Activated naive CD4-positive, alpha-beta T cell treated with anti-CD3 and anti-CD28 coated beads, Interleukin-2, amount 10 ng/mL, durations not matched to agents 7 days and 5 days (primary cell): ENCODE measurements around the gene MUC4.
"Not testable (repeated sequence)": the region's sequence is repeated elsewhere in the genome, so short reads cannot be mapped to it uniquely, and the experiment has no call there.

ENCODE experiments used
- CTCF ChIA-PET: fragments of 350-600 bp; sonication (Branson Sonifier 250); formaldehyde crosslinking; loops from one replicate; lab custom pipeline; 2021; ENCODE audit warnings: antibody characterized with exemption; lab: Charles Lee
- DNase-seq: peaks from one replicate; pipeline ENCODE4 v3.0.0-alpha.2; 2020
- H3K27ac Mint-ChIP-seq: one replicate; pipeline ENCODE4 v1.8.0; 2021; ENCODE audit warnings: mild to moderate bottlenecking, moderate library complexity, mixed read lengths
- H3K27me3 Mint-ChIP-seq: one replicate; pipeline ENCODE4 v1.8.0; 2021; ENCODE audit warnings: mild to moderate bottlenecking, mixed read lengths
- H3K36me3 Mint-ChIP-seq: one replicate; pipeline ENCODE4 v1.8.0; 2021; ENCODE audit warnings: mixed read lengths
- H3K4me1 Mint-ChIP-seq: one replicate; pipeline ENCODE4 v1.8.0; 2021; ENCODE audit warnings: mixed read lengths
- H3K4me3 Mint-ChIP-seq: one replicate; pipeline ENCODE4 v1.8.0; 2021; ENCODE audit warnings: mild to moderate bottlenecking, moderate library complexity, mixed read lengths
- H3K9me3 Mint-ChIP-seq: one replicate; pipeline ENCODE4 v1.8.0; 2021; ENCODE audit warnings: mixed read lengths

Gene MUC4

DNA sequence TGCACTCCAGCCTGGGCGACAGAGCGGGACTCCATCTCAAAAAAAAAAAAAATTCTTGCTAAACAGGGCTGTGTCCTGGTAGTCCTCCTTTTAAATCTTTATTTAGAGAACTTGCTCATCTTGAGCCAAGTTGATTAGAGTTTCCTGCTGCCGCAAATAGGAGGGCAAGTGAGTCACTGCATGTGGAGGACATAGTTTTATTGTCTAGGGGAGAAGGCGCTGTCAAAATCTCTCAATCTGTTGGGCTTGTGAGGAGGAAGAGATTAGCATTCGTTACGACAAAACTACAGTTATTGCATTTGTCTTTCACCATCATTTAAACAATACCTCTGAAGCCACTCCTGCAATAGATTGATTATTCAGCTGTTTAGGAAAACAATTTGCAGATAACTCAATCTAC, 11.5 kb downstream of the MUC4 start:
- no peak overlapping the region for H3K27ac Mint-ChIP-seq
- H3K36me3 Mint-ChIP-seq, result peaks cover 32% of the 10 kb centered on the region
- CTCF ChIA-PET, result no interaction called here
- no peak for DNase-seq
- peaks cover 23% of the 10 kb centered on the region for H3K27me3 Mint-ChIP-seq
- H3K4me3 Mint-ChIP-seq, result no peak overlapping the region
- peaks cover 28% of the 10 kb centered on the region for H3K9me3 Mint-ChIP-seq
- peaks cover 42% of the 10 kb centered on the region for H3K4me1 Mint-ChIP-seq

DNA sequence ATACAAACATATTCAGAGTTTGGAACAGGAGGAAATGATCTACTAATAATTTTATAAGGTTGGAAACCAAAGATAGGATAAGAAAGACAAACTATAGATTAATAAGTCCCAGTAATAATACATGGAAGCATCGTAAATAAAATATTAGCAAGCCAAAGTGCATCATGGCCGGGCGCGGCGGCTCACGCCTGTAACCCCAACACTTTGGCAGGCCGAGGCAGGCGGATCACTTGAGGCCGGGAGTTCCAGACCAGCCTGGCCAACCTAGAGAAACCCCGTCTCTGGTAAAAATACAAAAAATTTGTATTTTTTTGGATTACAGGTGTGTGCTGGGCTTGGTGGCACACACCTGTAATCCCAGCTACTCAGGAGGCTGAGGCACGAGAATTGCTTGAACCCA, 14.9 kb downstream of the MUC4 start:
- Mint-ChIP-seq H3K9me3 (peaks cover 4% of the 10 kb centered on the region), H3K27me3 (peaks cover 21% of the 10 kb centered on the region), H3K27ac (no peak overlapping the region), H3K36me3 (peaks cover 4% of the 10 kb centered on the region), H3K4me1 (peaks cover 8% of the 10 kb centered on the region), H3K4me3 (no peak overlapping the region)
- CTCF ChIA-PET, result interaction anchor here (0.7 kb wide), 1 partner anchor 60 kb away, joined by 3 read pairs; no protein-coding TSS in a partner anchor
- DNase-seq, result no peak

DNA sequence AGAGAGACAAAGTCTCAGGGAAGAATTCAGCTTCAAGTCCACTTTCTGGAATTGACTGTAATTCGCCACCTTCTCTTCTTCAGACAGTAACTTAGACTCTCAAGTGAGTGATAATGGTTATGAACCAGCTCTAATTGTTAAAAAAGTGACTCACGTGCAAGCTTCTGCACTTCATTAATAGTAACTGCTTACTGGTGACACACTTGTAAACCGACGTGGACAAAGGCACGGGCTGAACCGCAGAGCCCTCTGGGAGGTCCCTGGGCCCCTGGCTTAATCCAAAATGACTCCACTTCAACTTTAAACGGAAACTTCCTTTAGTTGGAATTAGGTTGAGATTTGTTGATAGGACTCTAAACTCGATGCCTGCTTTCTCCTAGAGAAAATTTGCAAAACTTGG, 17.0 kb downstream of the MUC4 start:
- no peak overlapping the region for H3K27ac Mint-ChIP-seq
- peaks cover 22% of the 10 kb centered on the region for H3K27me3 Mint-ChIP-seq
- peaks cover under 1% of the 10 kb centered on the region for H3K4me1 Mint-ChIP-seq
- no peak for DNase-seq
- peaks cover 5% of the 10 kb centered on the region for H3K36me3 Mint-ChIP-seq
- CTCF ChIA-PET, result no interaction called here
- peaks cover 22% of the 10 kb centered on the region for H3K9me3 Mint-ChIP-seq
- no peak overlapping the region for H3K4me3 Mint-ChIP-seq

DNA sequence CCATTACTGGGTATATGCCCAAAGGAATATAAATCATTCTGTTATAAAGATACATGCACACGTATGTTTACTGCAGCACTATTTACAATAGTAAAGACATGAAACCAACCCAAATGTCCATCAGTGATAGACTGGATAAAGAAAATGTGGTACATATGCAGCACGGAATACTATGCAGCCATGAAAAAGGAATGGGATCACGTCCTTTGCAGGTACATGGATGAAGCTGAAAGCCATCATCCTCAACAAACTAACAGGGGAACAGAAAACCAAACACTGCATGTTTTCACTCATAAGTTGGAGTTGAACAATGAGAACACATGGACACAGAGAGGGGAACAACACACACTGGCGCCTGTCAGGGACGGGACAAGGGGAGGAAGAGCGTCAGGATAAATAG, 19.1 kb downstream of the MUC4 start:
- DNase-seq, H3K27ac Mint-ChIP-seq, CTCF ChIA-PET, H3K4me3 Mint-ChIP-seq: not testable (repeated sequence)
- Mint-ChIP-seq H3K27me3 (peaks cover 27% of the 10 kb centered on the region), H3K9me3 (peaks cover 37% of the 10 kb centered on the region), H3K36me3 (peaks cover 18% of the 10 kb centered on the region), H3K4me1 (peaks cover 16% of the 10 kb centered on the region)

DNA sequence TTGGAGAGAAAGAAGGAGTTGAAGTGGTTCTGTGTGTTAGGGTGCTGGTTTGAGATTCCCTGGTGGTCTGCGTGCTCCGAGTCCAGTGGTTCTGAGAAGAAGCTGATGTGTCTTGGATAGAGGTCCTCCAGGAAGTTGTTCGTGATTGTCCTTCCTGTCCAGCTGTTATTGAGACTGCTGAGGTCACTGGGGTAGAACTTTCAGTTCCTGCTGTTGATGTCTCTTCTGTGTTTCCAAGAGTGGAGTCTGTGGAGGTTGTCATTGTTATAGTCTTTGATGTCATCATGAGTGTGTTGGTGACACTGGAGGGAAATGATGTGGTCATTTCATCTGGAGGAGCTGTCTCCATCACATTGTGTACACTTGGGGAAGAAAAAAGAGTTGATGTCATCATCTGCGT, 20.8 kb downstream of the MUC4 start:
- DNase-seq, result no peak
- H3K9me3 Mint-ChIP-seq, result peaks cover 46% of the 10 kb centered on the region
- H3K27me3 Mint-ChIP-seq, result peaks cover 37% of the 10 kb centered on the region
- H3K4me1 Mint-ChIP-seq, result peaks cover 25% of the 10 kb centered on the region
- CTCF ChIA-PET, result no interaction called here
- no peak overlapping the region for H3K4me3 Mint-ChIP-seq
- H3K27ac Mint-ChIP-seq, result peak overlapping the region; percentile 30
- peaks cover 27% of the 10 kb centered on the region for H3K36me3 Mint-ChIP-seq

DNA sequence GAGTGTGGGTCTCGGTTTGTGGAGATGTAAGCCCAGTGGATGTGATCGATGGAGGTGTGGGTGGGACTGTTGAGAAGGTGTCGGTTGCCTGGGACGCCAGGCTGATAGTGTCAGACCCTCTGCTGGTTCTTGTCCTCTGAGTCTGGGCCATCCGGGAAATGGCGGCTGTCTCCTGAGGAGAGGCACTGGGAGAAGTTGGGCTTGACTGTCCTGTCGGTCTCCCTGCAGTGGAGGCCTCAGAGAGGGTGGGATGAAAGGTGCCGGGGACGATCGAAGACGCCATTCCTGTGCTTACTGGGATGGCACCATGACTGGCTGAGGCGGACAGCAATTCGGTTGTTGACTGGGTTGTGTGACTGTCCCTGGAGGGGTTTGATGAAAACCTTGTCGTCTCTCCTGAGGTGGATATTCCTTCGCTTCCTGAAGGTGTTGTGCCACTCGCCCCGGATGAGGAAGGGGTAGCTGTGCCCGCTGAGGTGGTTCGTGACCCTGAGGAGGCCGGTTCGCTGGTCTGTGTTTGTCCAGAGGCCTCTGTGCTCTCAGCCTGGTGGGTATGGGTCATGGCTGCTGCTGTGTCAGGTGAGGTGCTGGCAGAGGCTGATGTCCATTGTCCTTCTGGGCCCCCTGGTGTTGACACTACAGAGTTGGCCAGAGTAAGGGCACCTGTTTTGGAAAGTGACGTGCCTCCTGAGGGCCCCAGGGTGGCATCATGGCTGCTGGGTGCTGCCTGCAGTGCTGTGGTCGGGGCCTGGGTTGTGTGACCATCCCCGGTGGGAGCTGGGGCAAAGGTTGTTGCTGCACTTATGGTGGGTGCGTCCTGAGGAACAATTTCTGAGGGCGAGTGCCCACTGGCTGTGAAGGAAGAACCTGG, 22.8 kb downstream of the MUC4 start:
- H3K4me3 Mint-ChIP-seq, result no peak overlapping the region
- H3K27ac Mint-ChIP-seq, result peak overlapping the region; percentile 89
- CTCF ChIA-PET, result interaction anchor here (0.8 kb wide), 1 partner anchor 1523 kb away, joined by 3 read pairs; no protein-coding TSS in a partner anchor
- peaks cover 45% of the 10 kb centered on the region for H3K4me1 Mint-ChIP-seq
- H3K9me3 Mint-ChIP-seq, result peaks cover 65% of the 10 kb centered on the region
- DNase-seq, result no peak
- peaks cover 46% of the 10 kb centered on the region for H3K36me3 Mint-ChIP-seq
- peaks cover 42% of the 10 kb centered on the region for H3K27me3 Mint-ChIP-seq

DNA sequence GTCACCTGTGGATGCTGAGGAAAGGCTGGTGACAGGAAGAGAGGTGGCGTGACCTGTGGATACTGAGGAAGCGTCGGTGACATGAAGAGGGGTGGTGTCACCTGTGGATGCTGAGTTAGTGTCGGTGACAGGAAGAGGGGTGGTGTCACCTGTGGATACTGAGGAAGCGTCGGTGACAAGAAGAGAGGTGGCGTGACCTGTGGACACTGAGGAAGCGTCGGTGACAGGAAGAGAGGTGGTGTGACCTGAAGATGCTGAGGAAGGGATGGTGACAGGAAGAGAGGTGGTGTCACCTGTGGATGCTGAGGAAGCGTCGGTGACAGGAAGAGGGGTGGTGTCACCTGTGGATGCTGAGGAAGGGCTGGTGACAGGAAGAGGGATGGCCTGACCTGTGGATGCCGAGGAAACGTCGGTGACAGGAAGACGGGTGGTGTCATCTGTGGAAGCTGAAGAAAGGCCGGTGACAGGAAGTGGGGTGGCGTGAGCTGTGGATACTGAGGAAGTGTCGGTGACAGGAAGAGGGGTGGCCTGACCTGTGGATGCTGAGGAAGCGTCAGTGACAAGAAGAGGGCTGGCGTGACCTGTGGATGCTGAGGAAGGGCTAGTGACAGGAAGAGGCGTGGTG, 25.8 kb downstream of the MUC4 start:
- DNase-seq, CTCF ChIA-PET: not testable (repeated sequence)
- Mint-ChIP-seq H3K9me3 (peaks cover 77% of the 10 kb centered on the region), H3K4me1 (peaks cover 66% of the 10 kb centered on the region), H3K27me3 (peaks cover 48% of the 10 kb centered on the region), H3K36me3 (peaks cover 67% of the 10 kb centered on the region), H3K27ac (peak overlapping the region; percentile 92), H3K4me3 (peak overlapping the region; percentile 8)

DNA sequence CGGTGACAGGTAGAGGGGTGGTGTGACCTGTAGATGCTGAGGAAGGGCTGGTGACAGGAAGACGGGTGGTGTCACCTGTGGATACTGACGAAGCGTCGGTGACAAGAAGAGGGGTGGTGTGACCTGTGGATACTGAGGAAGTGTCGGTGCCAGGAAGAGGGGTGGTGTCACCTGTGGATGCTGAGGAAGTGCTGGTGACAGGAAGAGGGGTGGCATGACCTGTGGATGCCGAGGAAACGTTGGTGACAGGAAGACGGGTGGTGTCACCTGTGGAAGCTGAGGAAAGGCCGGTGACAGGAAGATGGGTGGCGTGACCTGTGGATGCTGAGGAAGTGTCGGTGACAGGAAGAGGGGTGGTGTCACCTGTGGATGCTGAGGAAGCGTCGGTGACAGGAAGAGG, 27.7 kb downstream of the MUC4 start:
- H3K27ac Mint-ChIP-seq, result peak overlapping the region; percentile 92
- DNase-seq, CTCF ChIA-PET: not testable (repeated sequence)
- peak overlapping the region; percentile 35 for H3K4me3 Mint-ChIP-seq
- H3K4me1 Mint-ChIP-seq, result peaks cover 79% of the 10 kb centered on the region
- peaks cover 51% of the 10 kb centered on the region for H3K27me3 Mint-ChIP-seq
- H3K36me3 Mint-ChIP-seq, result peaks cover 69% of the 10 kb centered on the region
- peaks cover 81% of the 10 kb centered on the region for H3K9me3 Mint-ChIP-seq

DNA sequence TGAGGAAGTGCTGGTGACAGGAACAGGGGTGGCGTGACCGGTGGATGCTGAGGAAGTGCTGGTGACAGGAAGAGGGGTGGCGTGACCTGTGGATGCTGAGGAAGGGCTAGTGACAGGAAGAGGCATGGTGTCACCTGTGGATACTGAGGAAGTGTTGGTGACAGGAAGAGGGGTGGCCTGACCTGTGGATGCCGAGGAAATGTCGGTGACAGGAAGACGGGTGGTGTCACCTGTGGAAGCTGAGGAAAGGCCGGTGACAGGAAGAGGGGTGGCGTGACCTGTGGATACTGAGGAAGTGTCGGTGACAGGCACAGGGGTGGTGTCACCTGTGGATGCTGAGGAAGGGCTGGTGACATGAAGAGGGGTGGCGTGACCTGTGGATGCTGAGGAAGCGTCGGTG, 30.5 kb downstream of the MUC4 start:
- Mint-ChIP-seq H3K9me3 (peaks cover 75% of the 10 kb centered on the region), H3K36me3 (peaks cover 64% of the 10 kb centered on the region), H3K27ac (peak overlapping the region; percentile 87), H3K4me1 (peaks cover 68% of the 10 kb centered on the region), H3K27me3 (peaks cover 45% of the 10 kb centered on the region)
- DNase-seq, CTCF ChIA-PET, H3K4me3 Mint-ChIP-seq: not testable (repeated sequence)

DNA sequence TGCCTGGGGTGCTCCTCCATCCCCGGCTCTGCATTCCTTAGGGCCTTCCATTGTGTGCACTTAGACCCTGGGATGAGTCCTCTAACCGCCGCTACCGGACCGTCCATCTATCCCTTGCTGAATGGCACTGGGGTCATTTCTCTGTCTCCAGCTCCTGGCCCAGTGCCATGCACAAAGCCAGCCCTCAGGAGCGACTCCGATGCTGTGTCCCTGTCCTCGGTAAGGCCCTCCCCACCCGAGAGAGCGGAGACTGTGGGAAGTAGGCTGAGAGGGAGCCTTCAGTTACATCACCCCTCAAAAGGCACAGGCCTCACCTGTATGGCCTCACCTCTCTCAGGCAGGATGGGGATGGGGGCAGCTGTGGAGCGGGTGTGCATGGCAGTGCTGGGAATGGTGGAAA, 33.8 kb downstream of the MUC4 start:
- H3K4me1 Mint-ChIP-seq, result peaks cover 40% of the 10 kb centered on the region
- H3K27me3 Mint-ChIP-seq, result peaks cover 20% of the 10 kb centered on the region
- CTCF ChIA-PET, result no interaction called here
- H3K4me3 Mint-ChIP-seq, result no peak overlapping the region
- H3K27ac Mint-ChIP-seq, result peak overlapping the region; percentile 45
- no peak for DNase-seq
- peaks cover 46% of the 10 kb centered on the region for H3K9me3 Mint-ChIP-seq
- H3K36me3 Mint-ChIP-seq, result peaks cover 36% of the 10 kb centered on the region

DNA sequence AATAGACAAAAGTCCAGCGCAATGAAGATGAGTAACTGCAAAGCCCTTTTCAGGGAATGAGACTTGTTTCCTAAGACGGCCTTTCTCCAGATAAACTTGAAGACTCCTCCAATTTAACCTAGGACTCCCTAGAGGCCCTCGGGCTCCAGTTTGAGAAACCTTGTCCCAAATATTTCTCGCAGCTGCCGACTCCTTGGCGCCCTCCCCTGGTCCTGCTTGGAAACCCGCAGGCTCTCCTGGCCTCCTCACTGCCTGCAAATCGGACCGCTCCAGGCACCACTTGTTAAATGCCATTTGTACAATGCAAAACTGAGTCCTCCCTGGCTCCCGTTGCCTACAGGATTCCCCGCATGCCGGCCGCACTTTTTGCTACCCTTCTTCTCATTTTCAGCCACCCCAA, 36.8 kb downstream of the MUC4 start:
- Mint-ChIP-seq H3K27me3 (peaks cover 10% of the 10 kb centered on the region), H3K4me3 (no peak overlapping the region), H3K36me3 (peaks cover 14% of the 10 kb centered on the region), H3K9me3 (peaks cover 21% of the 10 kb centered on the region), H3K4me1 (peaks cover 15% of the 10 kb centered on the region), H3K27ac (no peak overlapping the region)
- DNase-seq, result no peak
- CTCF ChIA-PET, result interaction anchor here (0.7 kb wide), 2 partner anchors 69 to 600 kb away, joined by 3 read pairs; no protein-coding TSS in a partner anchor

DNA sequence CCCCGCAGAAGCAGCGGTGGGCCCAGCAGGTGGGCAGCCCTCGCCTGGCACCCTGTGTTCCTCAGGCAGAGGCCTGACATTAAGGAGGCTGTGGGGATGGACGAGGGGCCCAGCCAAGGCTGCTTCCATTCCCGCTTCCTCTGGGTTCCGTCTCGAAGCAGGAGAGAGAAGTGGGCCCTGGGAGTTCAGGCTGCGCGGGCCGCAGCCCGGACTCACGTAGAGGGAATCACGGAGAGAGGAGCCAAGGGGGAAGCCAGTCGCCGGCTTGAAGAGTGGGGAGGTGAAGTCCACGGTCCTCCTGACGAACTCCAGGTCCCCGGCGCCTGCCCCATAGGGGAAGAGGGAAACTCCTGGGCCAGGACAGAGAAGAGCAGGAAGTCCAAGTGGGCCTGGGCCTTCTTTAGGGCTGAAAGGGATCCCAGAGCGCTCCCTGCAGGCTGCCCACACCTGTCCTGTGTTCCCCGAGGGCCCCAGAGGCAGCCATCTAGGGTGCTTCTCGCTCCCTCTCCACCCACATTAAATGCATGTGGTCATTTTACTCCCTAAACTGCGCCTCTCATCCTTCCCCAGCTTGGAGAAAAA, 37.7 kb downstream of the MUC4 start:
- peaks cover 12% of the 10 kb centered on the region for H3K9me3 Mint-ChIP-seq
- peaks cover 6% of the 10 kb centered on the region for H3K4me1 Mint-ChIP-seq
- no peak overlapping the region for H3K27ac Mint-ChIP-seq
- H3K4me3 Mint-ChIP-seq, result no peak overlapping the region
- peaks cover 4% of the 10 kb centered on the region for H3K27me3 Mint-ChIP-seq
- CTCF ChIA-PET, result interaction anchor here (0.7 kb wide), 1 partner anchor 68 kb away, joined by 3 read pairs; no protein-coding TSS in a partner anchor
- DNase-seq, result no peak
- peaks cover 9% of the 10 kb centered on the region for H3K36me3 Mint-ChIP-seq

DNA sequence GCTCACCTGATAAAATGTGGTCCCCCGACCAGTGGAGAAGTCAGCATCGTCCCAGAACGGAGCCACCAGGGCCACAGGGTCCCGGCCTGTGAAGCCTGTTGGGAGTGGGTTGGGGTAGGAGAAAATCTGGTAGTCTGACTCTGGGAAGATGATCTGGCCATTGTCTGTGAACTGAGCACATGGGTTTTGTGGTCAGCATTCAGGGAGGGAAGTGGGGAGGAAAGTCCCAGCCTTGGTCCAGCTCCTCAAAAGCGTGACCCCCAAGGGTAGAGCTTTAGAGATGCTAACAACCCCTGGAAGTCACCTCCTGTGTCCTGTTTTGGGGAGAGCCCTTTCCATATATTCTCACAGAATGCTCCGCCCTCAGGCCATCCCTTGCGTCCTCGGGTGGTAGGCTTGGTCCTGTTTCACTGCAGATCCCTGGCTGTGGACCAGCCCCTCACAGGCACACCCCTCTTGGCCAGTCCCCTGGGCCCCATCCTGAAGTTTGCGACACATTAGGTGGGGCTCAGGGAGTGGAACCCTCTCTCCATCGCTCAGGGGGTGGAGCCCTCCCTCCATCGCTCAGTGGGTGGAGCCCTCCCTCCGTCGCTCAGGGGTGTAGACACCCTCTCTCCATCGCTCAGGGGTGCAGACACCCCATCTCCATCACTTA, 40.0 kb downstream of the MUC4 start:
- CTCF ChIA-PET, result no interaction called here
- no peaks in the 10 kb centered on the region for H3K4me1 Mint-ChIP-seq
- peak overlapping the region; percentile 14 for H3K27ac Mint-ChIP-seq
- peak; percentile 15 for DNase-seq
- H3K9me3 Mint-ChIP-seq, result peaks cover 5% of the 10 kb centered on the region
- no peak overlapping the region for H3K4me3 Mint-ChIP-seq
- no peaks in the 10 kb centered on the region for H3K27me3 Mint-ChIP-seq
- no peaks in the 10 kb centered on the region for H3K36me3 Mint-ChIP-seq
